ENCODE measurements around the gene KRT76.

The KRT76 gene

DNA sequence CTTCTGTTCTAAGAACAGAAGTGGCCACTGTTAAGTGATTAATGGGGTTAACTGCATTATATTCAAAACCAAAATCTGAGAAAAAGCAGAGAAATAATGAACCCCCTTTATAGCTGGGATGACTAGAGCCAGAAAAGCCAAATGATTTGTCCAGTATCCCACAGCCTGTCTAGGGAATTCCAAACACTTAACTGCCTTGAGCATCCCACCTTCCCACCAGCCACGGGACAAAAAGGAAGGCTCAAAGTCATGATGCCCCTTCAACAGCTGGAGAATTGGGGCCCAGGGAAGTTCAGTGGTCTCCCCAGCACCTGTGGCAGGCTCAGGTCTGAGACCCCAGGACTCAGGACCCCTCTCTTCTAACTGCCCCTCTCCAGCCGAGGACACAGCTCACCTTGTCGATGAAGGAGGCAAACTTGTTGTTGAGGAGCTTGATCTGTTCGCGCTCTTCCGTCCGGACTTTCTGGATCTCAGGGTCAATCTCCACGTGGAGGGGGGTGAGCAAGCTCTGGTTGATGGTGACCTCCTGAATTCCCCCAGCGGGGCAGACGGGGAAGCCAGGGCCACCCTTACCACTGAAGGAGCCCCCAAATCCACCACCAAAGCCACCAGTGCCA lies 36.2 kb upstream of the KRT76 start:
- DNase-seq (ENCODE audit: low read depth in 3 of 3), result no peak

DNA sequence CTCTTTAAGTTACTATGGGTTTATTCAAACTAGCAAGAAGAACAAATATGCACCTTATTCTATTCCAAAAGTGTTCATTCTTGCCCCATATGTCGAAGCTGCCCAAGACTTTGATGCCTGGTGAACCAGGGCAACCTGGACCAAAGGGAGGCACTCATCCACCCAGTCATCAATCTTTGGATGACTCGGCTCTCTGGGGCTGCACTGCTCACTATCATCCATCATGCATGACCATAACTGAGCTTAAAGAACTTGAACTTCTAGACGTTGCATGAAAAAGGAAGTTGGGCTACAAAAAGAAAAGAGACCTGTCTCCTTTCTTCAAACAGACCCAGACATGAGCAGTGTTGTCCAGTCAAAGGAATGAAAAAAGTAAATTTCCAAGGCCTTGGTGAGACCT lies 35.6 kb upstream of the KRT76 start:
- no peak for DNase-seq (ENCODE audit: low read depth in 3 of 3)

DNA sequence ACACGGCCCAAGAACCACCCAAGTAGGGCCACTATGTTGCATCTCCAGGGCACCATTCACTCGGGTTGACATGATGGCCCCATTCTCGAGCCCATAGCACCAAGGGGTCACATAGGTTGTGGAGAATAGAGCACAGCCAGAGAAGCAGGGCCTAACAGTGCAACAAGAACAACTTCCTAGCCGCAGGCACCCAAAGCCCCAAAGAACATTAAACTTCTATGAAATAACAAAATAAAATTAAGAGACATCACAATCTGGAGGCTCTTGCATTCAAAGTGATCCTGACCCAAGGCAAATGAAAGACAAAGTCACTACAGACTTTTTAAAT lies 34.9 kb upstream of the KRT76 start:
- DNase-seq (ENCODE audit: low read depth in 3 of 3), result no peak

DNA sequence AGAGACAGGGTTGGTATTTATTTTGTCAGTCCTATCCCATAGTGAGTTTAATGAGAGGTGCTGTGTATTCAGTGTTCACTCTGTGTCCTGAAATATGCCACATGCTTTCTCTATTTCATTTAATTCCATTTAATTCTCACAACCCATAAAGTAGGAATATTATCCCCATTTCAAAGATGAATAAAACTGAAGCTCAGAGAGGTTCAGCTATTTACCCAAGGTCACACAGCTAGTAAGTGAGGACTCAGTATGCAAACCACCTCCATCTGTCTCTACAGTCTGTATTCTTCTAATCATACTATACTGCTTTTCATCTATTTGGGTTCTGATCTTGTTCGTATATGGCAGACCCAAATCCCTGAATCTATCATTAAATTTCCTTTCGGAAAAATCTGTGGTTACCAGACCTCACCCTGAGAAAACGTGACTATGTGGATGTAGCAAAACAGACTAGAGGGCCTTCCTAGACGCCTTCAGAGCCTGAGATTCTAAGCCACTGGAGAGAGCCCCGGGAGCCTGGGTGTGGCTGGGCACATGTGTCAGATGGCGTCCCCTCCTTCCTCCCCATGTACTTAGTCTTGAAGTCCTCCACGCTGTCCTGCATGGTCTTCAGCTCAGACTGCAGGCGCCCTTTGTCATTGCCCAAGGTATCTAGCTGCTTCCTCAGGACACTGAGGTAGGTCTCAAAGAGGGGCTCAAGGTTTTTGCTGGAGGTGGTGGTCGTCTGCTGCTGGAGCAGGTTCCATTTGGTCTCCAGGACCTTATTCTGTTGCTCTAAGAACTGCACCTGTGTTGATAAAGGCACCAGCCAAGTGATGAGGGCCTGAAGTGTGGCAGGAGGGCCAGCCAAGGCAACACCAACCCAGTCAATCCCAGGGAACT lies 34.3 kb upstream of the KRT76 start:
- no peak for DNase-seq (ENCODE audit: low read depth in 3 of 3)

DNA sequence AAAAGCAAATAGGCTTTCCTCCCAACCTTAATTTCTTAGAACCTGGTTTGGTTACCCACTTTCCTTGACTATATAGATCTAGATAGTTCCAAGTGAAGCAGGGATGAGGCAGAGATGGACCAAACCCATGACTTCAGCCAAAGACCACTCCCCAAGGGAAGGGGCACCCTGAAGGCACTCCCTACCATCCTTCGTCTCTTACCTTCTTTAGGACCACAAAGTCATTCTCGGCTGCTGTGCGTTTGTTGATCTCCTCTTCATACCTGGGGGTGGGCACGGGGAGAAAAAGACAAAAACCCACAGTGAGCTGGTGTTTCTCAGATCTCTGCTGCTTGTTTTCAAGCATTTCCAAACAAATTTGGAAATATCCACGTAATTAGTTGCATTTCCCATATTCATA lies 33.4 kb upstream of the KRT76 start:
- DNase-seq (ENCODE audit: low read depth in 3 of 3), result no peak

DNA sequence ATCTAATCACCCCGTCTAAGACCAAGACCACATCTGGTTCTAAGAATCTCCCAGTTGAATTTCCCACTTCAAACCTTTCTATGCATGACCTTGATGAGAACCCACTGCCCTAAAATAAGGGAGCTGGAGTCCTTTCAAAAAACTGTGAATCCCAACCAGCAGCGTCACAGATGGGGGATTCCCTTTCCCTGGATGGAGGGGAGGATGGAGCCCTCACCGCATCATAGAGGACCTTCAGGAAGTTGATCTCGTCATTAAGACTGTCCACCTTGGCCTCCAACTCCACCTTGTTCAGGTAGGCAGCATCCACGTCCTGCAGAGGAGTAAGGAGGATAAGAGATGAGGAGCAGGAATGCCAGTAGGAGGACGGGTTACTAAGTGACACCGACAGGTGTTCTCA lies 32.0 kb upstream of the KRT76 start:
- no peak for DNase-seq (ENCODE audit: low read depth in 3 of 3)

DNA sequence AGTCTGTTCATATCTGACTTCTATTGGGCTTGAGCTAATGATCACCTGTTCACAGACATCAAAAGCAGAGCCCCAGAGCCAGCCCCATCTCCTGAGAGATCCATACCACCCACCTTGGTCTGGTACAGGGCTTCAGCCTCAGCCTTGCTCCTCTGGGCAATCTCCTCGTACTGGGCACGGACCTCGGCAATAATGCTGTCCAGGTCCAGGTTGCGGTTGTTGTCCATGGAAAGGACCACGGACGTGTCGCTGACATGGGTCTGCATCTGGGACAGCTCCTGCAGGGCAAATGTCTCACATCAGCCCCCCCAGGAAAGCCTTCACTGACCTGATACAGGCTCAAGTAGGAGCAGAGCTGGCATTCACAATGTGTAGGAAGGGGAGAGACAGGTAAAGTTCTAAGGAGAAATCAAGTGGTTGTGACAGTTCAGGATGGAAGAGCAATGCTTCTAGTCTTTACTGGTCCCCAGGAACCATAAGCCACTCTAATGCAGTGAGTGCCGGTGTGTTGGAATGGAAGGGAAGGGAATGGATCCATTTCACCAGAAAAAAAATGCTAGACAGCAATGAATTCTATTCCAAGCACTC lies 31.5 kb upstream of the KRT76 start:
- DNase-seq (ENCODE audit: low read depth in 3 of 3), result no peak

DNA sequence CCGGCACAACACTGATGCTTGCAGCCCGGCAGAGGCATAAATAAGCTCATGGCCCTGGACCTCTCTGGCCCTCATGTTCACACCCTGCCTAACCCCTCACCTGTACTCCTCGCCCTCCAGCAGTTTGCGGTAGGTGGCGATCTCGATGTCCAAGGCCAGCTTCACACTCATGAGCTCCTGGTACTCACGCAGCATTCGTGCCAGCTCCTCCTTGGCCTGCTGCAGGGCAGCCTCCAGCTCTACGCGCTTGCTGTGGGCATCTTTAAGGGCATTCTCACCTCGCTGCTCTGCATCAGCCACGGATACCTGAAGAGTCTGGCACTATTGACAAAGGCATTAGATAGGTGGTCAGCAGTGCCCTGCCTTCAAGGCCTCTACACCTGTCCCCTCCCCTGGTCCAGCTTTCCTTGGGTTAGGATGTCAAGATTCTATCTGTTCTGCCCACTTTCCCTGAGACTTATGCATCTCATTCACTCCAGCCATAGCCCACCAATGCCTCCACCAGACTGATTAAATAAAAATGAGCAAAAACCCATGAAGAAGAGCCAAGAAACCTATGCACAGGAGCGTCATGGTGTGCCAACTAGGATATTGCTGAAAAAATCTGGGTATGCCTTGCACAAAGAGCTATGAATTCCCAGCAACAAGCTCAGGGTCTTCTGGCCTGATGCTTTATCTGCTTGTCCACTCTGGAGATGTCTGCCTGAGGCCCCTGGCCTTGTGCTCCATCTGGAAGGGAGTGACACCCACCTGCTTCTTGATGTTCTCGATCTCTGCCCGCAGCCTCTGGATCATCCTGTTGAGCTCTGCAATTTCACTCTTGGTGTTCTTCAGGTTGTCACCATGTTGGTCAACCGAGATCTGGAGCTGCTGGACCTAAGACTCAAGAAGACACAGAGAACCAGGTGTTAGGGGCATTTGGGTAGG lies 30.7 kb upstream of the KRT76 start:
- DNase-seq (ENCODE audit: low read depth in 3 of 3), result no peak

DNA sequence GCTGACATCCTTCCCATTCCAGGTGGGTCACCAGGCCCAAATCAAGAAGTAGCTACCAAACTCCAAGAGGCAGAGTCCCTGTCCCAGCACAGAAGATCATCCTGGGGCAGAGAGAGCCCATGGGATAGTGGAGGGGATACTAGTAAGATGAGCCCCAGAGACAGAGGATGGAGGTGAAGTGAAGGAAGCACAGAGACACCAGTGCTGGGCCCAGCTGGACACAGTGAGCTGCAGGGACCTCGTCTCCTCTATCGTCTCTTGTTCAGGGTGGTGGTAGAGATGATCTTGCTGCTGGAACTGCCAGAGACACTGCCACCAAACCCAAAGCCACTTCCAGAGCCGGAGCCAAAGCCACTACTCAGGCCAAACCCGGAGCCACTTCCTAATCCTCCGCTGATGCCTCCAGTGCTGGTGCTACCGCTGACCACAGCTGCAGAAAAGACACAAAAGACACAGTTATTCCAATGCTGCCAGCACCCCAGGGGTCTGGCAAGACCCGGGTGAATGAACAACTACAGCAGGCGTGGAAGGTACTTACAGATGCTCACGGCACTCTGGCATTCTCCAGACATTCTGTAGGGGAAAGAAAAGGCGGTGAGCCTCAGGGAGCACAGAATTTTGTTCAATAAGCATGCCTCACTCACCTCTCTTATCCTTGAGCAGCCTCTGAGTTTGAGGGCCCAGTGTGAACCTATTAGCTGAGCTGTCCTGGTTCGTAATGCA lies 29.8 kb upstream of the KRT76 start:
- DNase-seq (ENCODE audit: low read depth in 3 of 3), result no peak

DNA sequence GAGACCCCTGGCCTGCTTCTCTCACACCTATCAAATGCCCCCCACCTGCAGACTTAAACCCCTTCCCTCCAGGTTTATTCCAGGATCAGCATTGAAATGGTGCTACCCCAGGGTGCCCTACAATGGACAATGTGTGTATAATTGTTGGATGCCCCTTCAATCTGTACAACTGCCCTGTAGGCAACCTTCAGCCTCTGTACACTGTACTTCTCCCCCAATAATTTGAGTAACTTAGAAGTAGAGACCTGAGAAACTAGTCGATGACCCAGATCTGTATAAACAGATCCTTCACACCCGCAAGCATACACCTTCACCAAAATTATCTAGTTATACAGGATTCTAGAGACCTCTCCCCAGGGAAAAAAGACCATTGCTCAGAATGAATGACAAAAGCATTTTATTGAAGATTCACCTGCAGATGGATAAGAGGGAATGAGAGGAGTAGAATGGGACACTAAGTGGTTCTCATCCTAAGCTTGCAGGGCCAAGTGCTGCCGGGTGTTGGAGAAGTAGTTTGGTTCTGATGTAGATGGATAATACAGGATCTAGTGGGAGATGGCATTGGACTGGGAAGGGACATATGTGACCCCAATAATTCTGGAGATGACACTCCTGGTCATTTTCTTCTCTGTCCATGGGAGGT lies 29.1 kb upstream of the KRT76 start:
- no peak for DNase-seq (ENCODE audit: low read depth in 3 of 3)

DNA sequence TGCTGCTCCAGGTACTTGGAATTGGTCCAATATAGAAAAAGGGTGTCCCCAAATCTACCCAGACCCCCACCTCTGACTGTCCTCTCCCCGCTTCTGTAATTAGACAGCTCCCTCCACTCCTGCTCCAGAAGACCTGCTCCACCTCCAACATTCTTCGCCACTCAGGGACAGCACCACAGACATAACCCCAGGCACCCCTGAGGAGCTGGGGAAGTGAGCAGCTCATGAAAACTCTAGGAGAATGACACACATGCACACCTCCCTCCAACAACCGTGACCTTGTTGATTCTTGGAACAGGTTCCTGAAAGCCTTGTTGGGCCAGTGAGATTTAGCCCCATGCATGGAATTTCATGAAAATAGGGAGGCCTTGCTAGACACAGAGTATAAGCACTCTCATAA lies 28.6 kb upstream of the KRT76 start:
- no peak for DNase-seq (ENCODE audit: low read depth in 3 of 3)

DNA sequence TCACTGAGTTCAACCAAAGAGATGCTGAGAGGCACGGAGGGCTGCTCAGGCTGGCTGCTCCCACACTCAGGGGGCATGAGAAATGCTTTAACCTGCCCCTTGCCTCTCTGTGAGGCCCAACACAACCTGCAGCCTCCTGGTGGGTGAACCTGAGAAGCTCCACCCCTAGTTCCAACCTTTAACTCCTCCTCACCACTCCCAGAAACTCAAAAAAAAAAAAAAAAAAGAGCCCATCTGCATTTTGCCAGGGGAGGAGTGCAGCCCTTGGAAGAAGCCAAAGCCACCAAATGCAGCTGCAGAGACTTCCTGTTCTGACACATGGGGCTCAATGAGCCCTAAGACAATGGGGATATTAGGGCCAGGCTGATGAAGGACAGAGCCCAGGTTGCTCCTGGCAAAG lies 27.9 kb upstream of the KRT76 start:
- no peak for DNase-seq (ENCODE audit: low read depth in 3 of 3)

DNA sequence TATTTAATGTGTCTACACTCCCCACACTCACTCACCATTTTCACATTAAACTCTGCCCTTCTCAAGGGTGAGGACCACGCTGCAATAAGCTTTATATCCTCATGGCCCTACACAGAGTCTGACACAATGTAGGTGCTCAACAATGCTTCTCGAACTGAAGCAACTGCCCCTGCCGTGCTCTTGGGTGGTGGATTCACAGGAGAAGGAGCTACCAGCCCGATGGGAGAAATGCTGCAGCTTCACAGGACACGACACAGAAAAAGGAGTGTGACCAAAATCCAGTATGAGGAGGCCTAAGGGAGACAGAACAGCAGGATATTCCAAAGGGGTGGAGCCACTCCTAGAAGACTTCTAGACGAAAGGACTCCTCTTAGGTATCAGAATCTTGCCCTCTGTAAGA lies 25.3 kb upstream of the KRT76 start:
- DNase-seq (ENCODE audit: low read depth in 3 of 3), result no peak

DNA sequence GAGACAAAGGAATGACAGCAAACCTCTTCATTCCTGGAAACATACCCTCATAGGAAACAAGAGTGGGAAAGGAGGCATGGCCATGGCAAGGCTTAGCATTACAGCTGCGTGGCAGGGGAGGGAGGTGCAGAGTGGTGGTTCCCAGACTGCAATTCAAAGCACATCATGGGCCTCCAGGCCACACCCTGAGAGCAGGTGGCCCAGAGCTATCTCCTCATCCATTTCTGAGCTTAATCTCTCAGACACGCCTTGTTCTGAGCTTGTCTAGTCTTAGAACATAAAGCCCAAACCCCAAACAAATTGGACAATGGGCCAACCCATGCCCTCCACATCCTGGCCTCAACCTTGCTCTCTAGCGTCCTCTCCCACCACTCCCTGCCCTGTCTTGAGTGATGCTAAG lies 24.6 kb upstream of the KRT76 start:
- DNase-seq (ENCODE audit: low read depth in 3 of 3), result no peak

DNA sequence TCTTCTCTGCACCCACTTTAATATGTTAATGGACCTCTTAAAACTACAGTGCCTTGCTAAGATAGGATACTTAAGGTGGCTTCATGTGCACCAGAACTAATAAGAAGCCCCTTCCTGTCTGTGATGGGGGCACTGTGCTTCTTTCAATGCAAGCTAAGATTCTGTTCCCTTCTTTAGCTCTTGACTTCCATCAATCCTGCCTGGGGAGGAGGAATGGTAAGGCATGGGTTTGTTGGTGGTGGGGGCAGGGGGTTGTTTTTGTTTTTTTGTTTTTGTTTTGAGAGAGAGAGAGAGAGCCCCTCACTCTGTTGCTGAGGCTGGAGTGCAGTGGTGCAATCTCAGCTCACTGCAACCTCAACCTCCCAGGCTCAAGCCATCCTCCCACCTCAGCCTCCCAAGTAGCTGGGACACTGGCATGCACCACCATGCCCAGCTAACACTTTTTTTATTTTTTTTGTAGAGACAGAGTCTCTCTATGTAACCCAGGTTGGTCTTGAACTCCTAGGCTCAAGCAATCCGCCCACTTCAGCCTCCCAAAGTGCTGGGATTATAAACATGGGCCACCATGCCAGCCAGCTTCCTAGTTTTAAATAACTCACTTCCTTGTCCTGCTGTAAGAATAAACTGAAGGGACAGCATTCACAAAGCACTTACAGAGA lies 23.2 kb upstream of the KRT76 start:
- no peak for DNase-seq (ENCODE audit: low read depth in 3 of 3)

DNA sequence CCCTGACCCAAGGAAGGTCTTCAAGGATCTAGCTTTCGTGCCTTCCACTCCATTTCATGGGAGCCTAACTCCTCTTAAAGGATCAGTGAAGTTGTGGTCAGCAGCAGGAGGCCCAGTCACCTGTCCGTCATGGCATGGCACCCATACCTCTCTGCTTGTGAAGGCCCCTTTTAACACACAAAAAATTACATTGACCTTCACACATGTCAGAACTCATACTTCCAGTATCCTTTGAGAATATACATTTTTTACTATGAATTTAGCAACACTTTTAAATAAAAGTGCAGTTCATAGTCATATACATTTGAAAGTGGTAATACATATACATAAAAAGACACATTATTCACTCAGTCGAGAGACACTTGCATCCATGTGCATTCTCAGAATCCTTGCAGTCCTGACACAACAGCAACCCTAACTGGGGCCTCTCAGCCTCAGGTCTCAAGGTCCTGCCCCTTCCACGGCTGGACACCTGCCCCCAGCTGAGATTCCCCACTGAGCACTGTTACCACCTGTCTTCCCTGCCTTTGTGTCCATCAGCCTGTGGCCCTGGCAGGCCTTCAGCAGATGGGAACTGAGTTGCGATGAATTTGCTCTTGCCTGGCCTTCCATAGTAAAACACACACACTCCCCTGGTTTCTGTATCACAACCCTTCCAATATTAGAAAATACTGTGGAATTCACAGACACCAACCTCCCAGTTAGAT lies 22.5 kb upstream of the KRT76 start:
- DNase-seq (ENCODE audit: low read depth in 3 of 3), result no peak

DNA sequence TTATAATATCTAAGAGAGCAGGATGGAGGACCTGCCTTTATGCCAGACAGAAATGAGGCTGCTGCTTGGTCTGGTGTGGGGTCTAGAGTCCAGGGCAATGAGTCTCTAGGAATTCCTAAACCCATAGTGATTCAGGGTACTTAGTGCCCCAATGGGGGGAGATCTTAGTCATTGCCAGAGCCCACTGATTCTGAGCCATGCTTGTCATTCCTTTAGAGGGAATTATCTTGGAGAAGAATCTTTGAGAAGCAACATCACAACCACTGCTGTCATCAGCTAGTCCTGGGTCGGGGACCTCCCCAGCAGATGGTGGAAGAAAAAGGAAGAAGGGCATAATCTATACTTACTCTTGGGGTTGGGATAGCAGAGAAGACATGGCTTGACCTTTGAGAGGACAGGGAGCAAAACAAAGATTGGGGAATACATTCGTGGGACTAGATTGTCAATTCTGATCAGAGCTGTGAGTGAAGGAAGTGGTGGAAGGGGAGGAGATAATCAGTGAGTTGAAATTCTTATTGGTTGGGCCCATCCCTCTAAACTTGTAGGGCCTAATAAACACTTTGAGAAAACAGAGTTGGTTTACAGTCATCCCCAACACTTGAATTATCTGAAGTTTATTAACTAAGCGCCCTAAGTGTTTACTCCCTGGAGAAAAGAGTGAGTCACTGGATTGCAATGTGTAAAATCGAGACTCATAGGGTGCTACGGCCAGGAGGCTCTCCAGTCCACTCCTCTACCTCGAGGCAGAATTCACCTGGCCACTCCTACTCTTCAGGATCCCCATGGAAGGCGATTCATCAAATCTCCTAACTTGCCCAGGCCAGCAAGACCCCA lies 21.7 kb upstream of the KRT76 start:
- DNase-seq (ENCODE audit: low read depth in 3 of 3), result no peak

DNA sequence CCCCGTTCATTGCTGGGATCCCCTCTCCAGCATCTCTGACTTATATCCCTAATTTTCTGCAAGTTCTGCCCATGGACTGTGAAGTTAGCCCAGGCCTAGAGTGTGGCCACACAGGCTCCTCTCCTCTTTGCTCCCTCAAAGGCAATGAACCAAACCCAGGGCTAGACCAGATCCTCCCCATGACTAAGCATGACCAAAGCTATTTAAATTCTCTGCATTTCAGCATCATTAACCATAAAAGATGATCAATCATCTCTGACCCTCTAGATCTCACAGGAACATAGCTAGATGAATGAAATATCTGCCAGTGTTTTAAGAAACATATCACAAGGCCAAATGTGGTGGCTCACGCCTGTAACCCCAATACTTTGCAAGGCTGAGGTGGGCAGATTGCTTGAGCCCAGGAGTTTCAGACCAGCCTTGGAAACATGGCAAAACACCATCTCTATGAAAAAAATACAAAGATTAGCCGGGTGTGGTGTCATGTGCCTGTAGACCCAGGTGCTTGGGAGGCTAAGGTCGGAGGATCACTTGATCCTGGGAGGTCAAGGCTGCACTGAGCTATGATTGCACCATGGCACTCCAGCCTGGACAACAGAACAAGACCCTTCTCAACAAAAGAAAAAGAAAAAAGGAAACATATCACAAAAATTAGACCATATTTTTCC lies 21.0 kb upstream of the KRT76 start:
- no peak for DNase-seq (ENCODE audit: low read depth in 3 of 3)

DNA sequence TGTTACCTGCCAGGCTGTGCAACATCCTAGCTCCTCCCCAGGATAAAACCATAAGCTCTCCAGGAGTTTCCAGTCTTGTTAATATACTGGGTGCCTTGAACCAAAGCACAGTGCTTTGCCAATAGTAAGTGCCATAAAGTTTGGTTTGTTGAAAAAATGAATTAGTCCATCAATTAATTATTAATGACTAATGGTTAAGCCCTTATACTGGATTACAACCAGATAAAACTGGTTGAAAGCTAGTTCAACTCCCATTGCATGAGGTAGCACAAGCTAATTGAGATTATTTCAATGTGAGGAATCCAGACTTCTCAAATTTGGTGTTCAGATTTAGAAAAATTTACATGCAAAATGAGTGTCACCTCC lies 20.4 kb upstream of the KRT76 start:
- no peak for DNase-seq (ENCODE audit: low read depth in 3 of 3)

Measured in stimulated activated CD4-positive, alpha-beta T cell treated with anti-CD3 and anti-CD28 coated beads, TNF-alpha, amount 100 ng/mL, for 48 hours (primary cell).